ENCODE data around the gene DRC7.
A peak's percentile ranks its signal among the peaks of the same experiment; 100 is the strongest.

DNA sequence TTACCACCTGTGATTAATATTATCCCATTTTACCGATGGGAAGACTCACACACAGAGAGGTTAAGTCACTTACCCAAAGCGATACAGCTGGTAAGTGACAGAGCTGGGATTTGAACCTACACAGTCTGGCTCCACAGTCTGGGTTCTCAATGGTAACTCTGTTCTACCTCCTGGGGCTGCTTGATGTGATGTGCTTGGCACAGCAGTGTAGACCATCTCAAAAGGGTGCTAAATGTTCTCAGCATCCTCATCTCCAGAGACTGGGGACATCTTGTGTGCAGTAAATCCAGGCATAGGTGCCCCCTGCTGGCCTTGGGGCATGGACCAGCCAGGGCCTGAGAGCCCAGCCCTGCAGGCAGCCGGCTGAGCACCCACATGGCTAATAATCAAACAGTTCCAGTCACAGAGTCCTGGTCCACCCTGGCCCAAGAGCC, 25.6 kb downstream of the DRC7 start:
- TF ChIP-seq, protein P1, sequence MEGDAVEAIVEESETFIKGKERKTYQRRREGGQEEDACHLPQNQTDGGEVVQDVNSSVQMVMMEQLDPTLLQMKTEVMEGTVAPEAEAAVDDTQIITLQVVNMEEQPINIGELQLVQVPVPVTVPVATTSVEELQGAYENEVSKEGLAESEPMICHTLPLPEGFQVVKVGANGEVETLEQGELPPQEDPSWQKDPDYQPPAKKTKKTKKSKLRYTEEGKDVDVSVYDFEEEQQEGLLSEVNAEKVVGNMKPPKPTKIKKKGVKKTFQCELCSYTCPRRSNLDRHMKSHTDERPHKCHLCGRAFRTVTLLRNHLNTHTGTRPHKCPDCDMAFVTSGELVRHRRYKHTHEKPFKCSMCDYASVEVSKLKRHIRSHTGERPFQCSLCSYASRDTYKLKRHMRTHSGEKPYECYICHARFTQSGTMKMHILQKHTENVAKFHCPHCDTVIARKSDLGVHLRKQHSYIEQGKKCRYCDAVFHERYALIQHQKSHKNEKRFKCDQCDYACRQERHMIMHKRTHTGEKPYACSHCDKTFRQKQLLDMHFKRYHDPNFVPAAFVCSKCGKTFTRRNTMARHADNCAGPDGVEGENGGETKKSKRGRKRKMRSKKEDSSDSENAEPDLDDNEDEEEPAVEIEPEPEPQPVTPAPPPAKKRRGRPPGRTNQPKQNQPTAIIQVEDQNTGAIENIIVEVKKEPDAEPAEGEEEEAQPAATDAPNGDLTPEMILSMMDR (conservative IDR thresholded peaks at IDR 0.05; ENCODE audit: low read depth, low read length), result peak; percentile 75
- TF ChIP-seq EZH2 (IDR thresholded peaks at IDR 0.05; ENCODE audit: low read length, unreplicated experiment) (no peak), EZH2phosphoT487 (IDR thresholded peaks at IDR 0.05; ENCODE audit: borderline replicate concordance, low read length) (no peak)

All from PC-3 (cell line).